H1 (cell line): Measurements from ENCODE around the gene NBAS.

Source experiments
- ATF2 ChIP-seq: IDR thresholded peaks from 2 replicates; pipeline ENCODE4 v1.6.1; 2012; ENCODE audit warnings: low read length, inconsistent platforms
- CBX8 ChIP-seq: fragments of 300-800, 300-1000 bp; sonication (generic); IDR thresholded peaks from 2 replicates; pipeline ENCODE4 v1.7.1; 2016; ENCODE audit warnings: low read depth, low read length, borderline replicate concordance
- CTCF ChIP-seq, 3 experiments: IDR thresholded peaks; 1 replicate in 2 of 3; 2 replicates in 1 of 3; pipeline versions ENCODE4 v1.5.1 to v1.6.1; 2011; ENCODE audit warnings: low read length in 3 of 3, mild to moderate bottlenecking in 3 of 3, inconsistent platforms in 2 of 3, low read depth in 1 of 3, moderate library complexity in 1 of 3; ENCODE audit not compliant: insufficient read depth in 1 of 3; ENCODE audit errors: control extremely low read depth in 1 of 3
- EZH2 ChIP-seq: fragments of 200-600 bp; sonication (generic); IDR thresholded peaks from 2 replicates; pipeline ENCODE4 v1.7.1; 2012; ENCODE audit warnings: low read depth, mild to moderate bottlenecking, moderate library complexity, low read length, inconsistent platforms; ENCODE audit not compliant: severe bottlenecking
- HDAC2 ChIP-seq, 2 experiments: fragments of 300-600 bp in 1 of 2; sonication (generic) in 1 of 2; IDR thresholded peaks; 2 replicates each; pipeline ENCODE4 v1.6.1; 2011 to 2012; ENCODE audit warnings: low read depth in 2 of 2, low read length in 2 of 2, mild to moderate bottlenecking in 2 of 2, moderate library complexity in 2 of 2, borderline replicate concordance in 1 of 2, inconsistent platforms in 1 of 2
- POLR2AphosphoS5 ChIP-seq: IDR thresholded peaks from 2 replicates; pipeline ENCODE4 v1.6.1; 2011; ENCODE audit warnings: low read depth, low read length
- RFX5 ChIP-seq: IDR thresholded peaks from 2 replicates; pipeline ENCODE4 v1.6.1; 2011; ENCODE audit warnings: low read depth, low read length, improper control_type of control experiment, borderline replicate concordance

DNA sequence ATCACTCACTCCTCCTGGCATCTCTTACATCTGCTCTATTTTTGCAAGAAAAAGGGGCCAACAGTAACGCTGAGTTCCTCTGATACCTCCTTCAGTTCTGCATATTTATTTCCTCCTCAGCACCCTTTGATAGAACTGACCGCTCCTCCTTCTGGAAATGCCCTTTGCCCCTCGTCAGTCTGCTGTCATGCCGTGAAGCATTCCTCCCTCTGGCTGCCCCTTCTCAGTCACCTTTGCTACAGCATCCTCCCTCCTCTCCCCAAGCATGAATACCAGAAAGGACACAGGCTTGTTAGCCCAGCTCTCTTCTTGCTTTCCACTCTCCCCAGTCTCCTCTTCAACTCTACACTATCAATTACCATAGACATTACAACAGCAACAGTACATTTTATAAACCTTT is 135.4 kb downstream of the NBAS start:
- TF ChIP-seq CBX8, result no peak
- TF ChIP-seq RFX5, result no peak
- TF ChIP-seq HDAC2 (IDR thresholded peaks at IDR 0.05; ENCODE audit: borderline replicate concordance in 1 of 2, low read depth in 2 of 2, low read length in 2 of 2), result no peak
- no peak for TF ChIP-seq EZH2
- no peak for TF ChIP-seq ATF2
- no peak for TF ChIP-seq CTCF (IDR thresholded peaks at IDR 0.05; ENCODE audit: control extremely low read depth in 1 of 3, insufficient read depth in 1 of 3, low read depth in 1 of 3, low read length in 3 of 3)
- TF ChIP-seq POLR2AphosphoS5, result no peak
